ENCODE data around the gene STAU1.

STAU1 gene

DNA sequence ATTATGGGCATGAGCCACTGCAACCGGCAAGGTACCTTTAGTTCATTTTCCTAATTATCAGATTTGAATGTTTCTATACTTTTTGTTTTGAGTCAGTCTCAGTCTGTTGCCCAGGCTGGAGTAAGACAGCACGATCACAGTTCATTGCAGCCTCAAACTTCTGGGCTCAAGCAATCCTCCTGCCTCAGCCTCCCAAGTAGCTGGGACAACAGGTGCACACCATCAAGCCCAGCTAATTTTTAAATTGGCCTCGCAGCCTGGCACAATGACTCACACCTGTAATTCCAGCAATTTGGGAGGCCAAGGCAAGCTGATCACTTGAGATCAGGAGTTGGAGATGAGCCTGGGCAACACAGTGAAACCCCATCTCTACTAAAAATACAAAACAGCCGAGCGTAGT lies 24.4 kb downstream of the STAU1 start:
- peaks cover 78% of the 10 kb centered on the region for H3K4me1 Mint-ChIP-seq (ENCODE audit: low read depth)
- no peaks in the 10 kb centered on the region for H3K9me3 Mint-ChIP-seq
- no peak overlapping the region for H3K4me3 Mint-ChIP-seq
- peaks cover 82% of the 10 kb centered on the region for H3K36me3 Mint-ChIP-seq (ENCODE audit: low read depth)
- no peaks in the 10 kb centered on the region for H3K27me3 Mint-ChIP-seq
- DNase-seq = no peak
- no peak overlapping the region for H3K27ac Mint-ChIP-seq

GRCh38 chr20:49161428-49162152 lies 26.5 kb downstream of the STAU1 start:
- no peak for DNase-seq
- peak overlapping the region; percentile 80 for H3K27ac Mint-ChIP-seq
- no peaks in the 10 kb centered on the region for H3K27me3 Mint-ChIP-seq
- H3K4me1 Mint-ChIP-seq (ENCODE audit: low read depth) = peaks cover 64% of the 10 kb centered on the region
- no peaks in the 10 kb centered on the region for H3K9me3 Mint-ChIP-seq
- peaks cover 82% of the 10 kb centered on the region for H3K36me3 Mint-ChIP-seq (ENCODE audit: low read depth)
- no peak overlapping the region for H3K4me3 Mint-ChIP-seq

GRCh38 chr20:49160057-49160929 lies 27.8 kb downstream of the STAU1 start:
- peaks cover 79% of the 10 kb centered on the region for H3K36me3 Mint-ChIP-seq (ENCODE audit: low read depth)
- peak overlapping the region; percentile 34 for H3K4me3 Mint-ChIP-seq
- H3K4me1 Mint-ChIP-seq (ENCODE audit: low read depth) = peaks cover 64% of the 10 kb centered on the region
- no peaks in the 10 kb centered on the region for H3K27me3 Mint-ChIP-seq
- peak overlapping the region; percentile 80 for H3K27ac Mint-ChIP-seq
- no peaks in the 10 kb centered on the region for H3K9me3 Mint-ChIP-seq
- DNase-seq = no peak

DNA sequence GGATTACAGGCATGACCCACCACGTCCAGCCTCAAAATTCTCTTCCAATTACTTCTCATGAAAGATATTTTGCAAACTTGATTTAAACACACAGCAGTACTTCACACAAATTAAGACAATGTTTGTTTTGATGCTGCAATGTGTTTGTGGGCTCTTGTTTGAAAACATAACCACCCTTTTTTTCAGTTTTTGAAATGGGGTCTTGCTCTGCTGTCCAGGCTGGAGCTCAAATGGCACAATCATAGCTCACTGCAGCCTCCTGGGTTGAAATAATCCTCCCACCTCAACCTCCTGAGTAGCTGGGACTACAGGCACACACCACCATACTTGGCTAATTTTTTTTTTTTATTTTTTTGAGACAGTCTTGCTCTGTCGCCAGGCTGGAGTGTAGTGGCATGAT lies 31.0 kb downstream of the STAU1 start:
- H3K9me3 Mint-ChIP-seq = no peaks in the 10 kb centered on the region
- H3K36me3 Mint-ChIP-seq (ENCODE audit: low read depth) = peaks cover 82% of the 10 kb centered on the region
- H3K27ac Mint-ChIP-seq = peak overlapping the region; percentile 85
- no peaks in the 10 kb centered on the region for H3K27me3 Mint-ChIP-seq
- peaks cover 56% of the 10 kb centered on the region for H3K4me1 Mint-ChIP-seq (ENCODE audit: low read depth)
- no peak for DNase-seq
- no peak overlapping the region for H3K4me3 Mint-ChIP-seq

- H3K27ac Mint-ChIP-seq = peak overlapping the region; percentile 85
- H3K36me3 Mint-ChIP-seq (ENCODE audit: low read depth) = peaks cover 83% of the 10 kb centered on the region
- no peaks in the 10 kb centered on the region for H3K9me3 Mint-ChIP-seq
- H3K4me3 Mint-ChIP-seq = no peak overlapping the region
- no peaks in the 10 kb centered on the region for H3K27me3 Mint-ChIP-seq
- no peak for DNase-seq
- peaks cover 49% of the 10 kb centered on the region for H3K4me1 Mint-ChIP-seq (ENCODE audit: low read depth)
These were observed 31.7 kb downstream of the STAU1 start for GRCh38 chr20:49156481-49156880.

GRCh38 chr20:49151436-49151835 lies 36.7 kb downstream of the STAU1 start:
- Mint-ChIP-seq H3K4me1 (ENCODE audit: low read depth) (peaks cover 17% of the 10 kb centered on the region), H3K27me3 (no peaks in the 10 kb centered on the region), H3K4me3 (no peak overlapping the region), H3K9me3 (no peaks in the 10 kb centered on the region), H3K36me3 (ENCODE audit: low read depth) (peaks cover 89% of the 10 kb centered on the region), H3K27ac (peak overlapping the region; percentile 52)
- DNase-seq = no peak

GRCh38 chr20:49149281-49150045 lies 38.7 kb downstream of the STAU1 start:
- Mint-ChIP-seq H3K4me1 (ENCODE audit: low read depth) (peaks cover 5% of the 10 kb centered on the region), H3K4me3 (no peak overlapping the region), H3K27ac (peak overlapping the region; percentile 77), H3K36me3 (ENCODE audit: low read depth) (peaks cover 90% of the 10 kb centered on the region), H3K9me3 (no peaks in the 10 kb centered on the region), H3K27me3 (no peaks in the 10 kb centered on the region)
- no peak for DNase-seq

GRCh38 chr20:49148601-49149000 lies 39.5 kb downstream of the STAU1 start:
- no peak for DNase-seq
- H3K27ac Mint-ChIP-seq = peak overlapping the region; percentile 77
- no peaks in the 10 kb centered on the region for H3K9me3 Mint-ChIP-seq
- peaks cover 12% of the 10 kb centered on the region for H3K4me1 Mint-ChIP-seq (ENCODE audit: low read depth)
- H3K36me3 Mint-ChIP-seq (ENCODE audit: low read depth) = peaks cover 90% of the 10 kb centered on the region
- no peak overlapping the region for H3K4me3 Mint-ChIP-seq
- no peaks in the 10 kb centered on the region for H3K27me3 Mint-ChIP-seq

GRCh38 chr20:49147296-49147695 lies 40.8 kb downstream of the STAU1 start:
- Mint-ChIP-seq H3K9me3 (no peaks in the 10 kb centered on the region), H3K27me3 (no peaks in the 10 kb centered on the region), H3K27ac (peak overlapping the region; percentile 4), H3K4me3 (no peak overlapping the region), H3K36me3 (ENCODE audit: low read depth) (peaks cover 93% of the 10 kb centered on the region), H3K4me1 (ENCODE audit: low read depth) (peaks cover 12% of the 10 kb centered on the region)
- no peak for DNase-seq

DNA sequence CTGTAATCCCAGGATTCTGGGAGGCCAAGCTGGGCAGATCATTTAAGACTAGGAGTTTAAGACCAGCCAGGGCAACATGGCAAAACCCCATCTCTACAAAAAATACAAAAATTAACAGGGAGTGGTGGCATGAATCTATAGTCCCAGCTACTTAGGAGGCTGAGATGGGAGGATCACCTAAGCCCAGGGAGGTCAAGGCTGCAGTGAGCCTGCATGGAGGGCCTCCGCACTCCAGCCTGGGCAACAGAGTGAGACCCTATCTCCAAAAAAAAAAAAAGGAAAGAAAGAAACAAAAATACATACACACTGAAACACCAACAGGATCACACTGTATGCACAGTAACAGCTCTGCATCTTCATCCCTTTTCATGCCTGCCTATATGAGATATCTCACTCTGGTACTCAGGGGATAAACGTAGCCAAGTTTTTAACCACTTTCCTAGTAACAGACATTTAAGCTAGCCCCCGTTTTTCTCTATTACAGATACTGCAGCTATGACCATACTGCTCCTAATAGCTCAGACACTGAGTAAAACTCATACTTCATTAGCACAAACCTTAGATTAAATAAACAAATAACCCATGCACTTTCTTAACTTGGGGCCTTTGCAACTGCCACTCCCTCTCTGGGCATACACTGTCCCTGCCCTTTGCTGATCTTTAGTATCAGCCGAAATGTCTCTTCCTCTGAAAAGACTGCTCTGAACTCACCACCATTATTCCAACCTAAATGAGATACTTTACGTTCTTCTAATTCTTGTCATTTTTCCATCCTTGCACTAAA lies 41.5 kb downstream of the STAU1 start:
- peak overlapping the region; percentile 4 for H3K27ac Mint-ChIP-seq
- H3K36me3 Mint-ChIP-seq (ENCODE audit: low read depth) = peaks cover 87% of the 10 kb centered on the region
- no peaks in the 10 kb centered on the region for H3K9me3 Mint-ChIP-seq
- no peak overlapping the region for H3K4me3 Mint-ChIP-seq
- H3K27me3 Mint-ChIP-seq = no peaks in the 10 kb centered on the region
- DNase-seq = no peak
- H3K4me1 Mint-ChIP-seq (ENCODE audit: low read depth) = peaks cover 13% of the 10 kb centered on the region

DNA sequence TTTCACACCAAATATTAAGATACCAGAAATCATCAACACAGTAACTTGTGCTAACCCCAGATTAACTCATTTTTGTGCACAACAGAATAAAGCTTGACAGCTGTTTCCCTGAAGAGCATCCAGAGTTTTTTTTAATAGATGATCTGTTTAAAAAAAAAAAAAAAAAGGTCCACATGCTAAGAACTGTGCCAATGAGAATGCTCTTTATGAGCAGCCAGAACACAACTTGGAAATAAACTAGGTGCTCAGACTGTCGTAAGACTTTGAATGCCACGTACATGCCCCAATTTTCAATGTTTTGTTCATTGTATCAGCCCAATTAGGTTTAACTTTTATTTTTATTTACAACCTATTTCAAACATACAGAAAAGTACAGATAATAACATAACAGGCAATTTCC lies 47.3 kb downstream of the STAU1 start:
- peaks cover 22% of the 10 kb centered on the region for H3K4me1 Mint-ChIP-seq (ENCODE audit: low read depth)
- no peak overlapping the region for H3K4me3 Mint-ChIP-seq
- H3K27ac Mint-ChIP-seq = peak overlapping the region; percentile 68
- no peaks in the 10 kb centered on the region for H3K27me3 Mint-ChIP-seq
- no peak for DNase-seq
- no peaks in the 10 kb centered on the region for H3K9me3 Mint-ChIP-seq
- peaks cover 69% of the 10 kb centered on the region for H3K36me3 Mint-ChIP-seq (ENCODE audit: low read depth)

GRCh38 chr20:49140411-49140810 lies 47.7 kb downstream of the STAU1 start:
- Mint-ChIP-seq H3K4me1 (ENCODE audit: low read depth) (peaks cover 22% of the 10 kb centered on the region), H3K27me3 (no peaks in the 10 kb centered on the region), H3K36me3 (ENCODE audit: low read depth) (peaks cover 69% of the 10 kb centered on the region), H3K4me3 (no peak overlapping the region), H3K9me3 (no peaks in the 10 kb centered on the region), H3K27ac (peak overlapping the region; percentile 68)
- no peak for DNase-seq

GRCh38 chr20:49138431-49138830 lies 49.7 kb downstream of the STAU1 start:
- DNase-seq = no peak
- peaks cover 15% of the 10 kb centered on the region for H3K4me1 Mint-ChIP-seq (ENCODE audit: low read depth)
- no peak overlapping the region for H3K4me3 Mint-ChIP-seq
- H3K9me3 Mint-ChIP-seq = no peaks in the 10 kb centered on the region
- H3K27me3 Mint-ChIP-seq = no peaks in the 10 kb centered on the region
- peak overlapping the region; percentile 58 for H3K27ac Mint-ChIP-seq
- H3K36me3 Mint-ChIP-seq (ENCODE audit: low read depth) = peaks cover 75% of the 10 kb centered on the region

All from activated T-cell treated with anti-CD3 and anti-CD28 coated beads, Interleukin-2, amount 50 U/mL, for 24 hours (primary cell).